GM18873 (cell line): ENCODE measurements around the gene RHOT2.

Experiments
- ATAC-seq: cut with Tn5 transposase; IDR thresholded peaks from one replicate; pipeline ENCODE4 v1.9.1; 2021; ENCODE audit warnings: mild to moderate bottlenecking, moderate library complexity, moderate number of reproducible peaks; ENCODE audit not compliant: unreplicated experiment, low FRiP score

RHOT2 gene

GRCh38 chr16:694187-694862, 26.4 kb downstream of the RHOT2 start:
- ATAC-seq = no peak

GRCh38 chr16:694863-695354, 27.0 kb downstream of the RHOT2 start:
- ATAC-seq = no peak

GRCh38 chr16:695355-696089, 27.6 kb downstream of the RHOT2 start:
- no peak for ATAC-seq

- no peak for ATAC-seq
These were observed 31.2 kb downstream of the RHOT2 start for GRCh38 chr16:698911-699671.

GRCh38 chr16:700684-701584, 33.0 kb downstream of the RHOT2 start:
- ATAC-seq = no peak

GRCh38 chr16:702341-702740, 34.4 kb downstream of the RHOT2 start:
- no peak for ATAC-seq

- ATAC-seq = no peak
These were observed 35.5 kb downstream of the RHOT2 start for GRCh38 chr16:703406-703805.

GRCh38 chr16:704047-704446, 36.1 kb downstream of the RHOT2 start:
- no peak for ATAC-seq

GRCh38 chr16:704552-705380, 36.8 kb downstream of the RHOT2 start:
- ATAC-seq = no peak

GRCh38 chr16:705431-706188, 37.7 kb downstream of the RHOT2 start, which contains the start of gene FBXL16:
Gene FBXL16, minus strand, starts transcription at chr16:705801. Its CDS starts 8,396 bp downstream, at chr16:697405.
- no peak for ATAC-seq

- ATAC-seq = no peak
These were observed 38.5 kb downstream of the RHOT2 start for GRCh38 chr16:706189-707061.

GRCh38 chr16:707062-707538, 39.2 kb downstream of the RHOT2 start:
- no peak for ATAC-seq

- no peak for ATAC-seq
These were observed 40.1 kb downstream of the RHOT2 start for GRCh38 chr16:708019-708418.

- no peak for ATAC-seq
These were observed 41.0 kb downstream of the RHOT2 start for GRCh38 chr16:708959-709358.

- no peak for ATAC-seq
These were observed 41.9 kb downstream of the RHOT2 start for GRCh38 chr16:709566-710499.

- ATAC-seq = no peak
These were observed 42.7 kb downstream of the RHOT2 start for GRCh38 chr16:710500-711075.
